ENCODE data around the gene MAP4K1. TPM values are rescaled to one million over a fixed set of nuclear protein-coding genes. Genes with fewer than 3 reads are reported as not detected.
A peak's percentile ranks its signal among the peaks of the same experiment; 100 is the strongest.

The MAP4K1 gene
- total and polyA plus RNA-seq, 2 of the 13 experiments (the other 11 are each of a cell fraction or from before 2014, with no cell fraction given): 0.24 to 0.89 TPM

DNA sequence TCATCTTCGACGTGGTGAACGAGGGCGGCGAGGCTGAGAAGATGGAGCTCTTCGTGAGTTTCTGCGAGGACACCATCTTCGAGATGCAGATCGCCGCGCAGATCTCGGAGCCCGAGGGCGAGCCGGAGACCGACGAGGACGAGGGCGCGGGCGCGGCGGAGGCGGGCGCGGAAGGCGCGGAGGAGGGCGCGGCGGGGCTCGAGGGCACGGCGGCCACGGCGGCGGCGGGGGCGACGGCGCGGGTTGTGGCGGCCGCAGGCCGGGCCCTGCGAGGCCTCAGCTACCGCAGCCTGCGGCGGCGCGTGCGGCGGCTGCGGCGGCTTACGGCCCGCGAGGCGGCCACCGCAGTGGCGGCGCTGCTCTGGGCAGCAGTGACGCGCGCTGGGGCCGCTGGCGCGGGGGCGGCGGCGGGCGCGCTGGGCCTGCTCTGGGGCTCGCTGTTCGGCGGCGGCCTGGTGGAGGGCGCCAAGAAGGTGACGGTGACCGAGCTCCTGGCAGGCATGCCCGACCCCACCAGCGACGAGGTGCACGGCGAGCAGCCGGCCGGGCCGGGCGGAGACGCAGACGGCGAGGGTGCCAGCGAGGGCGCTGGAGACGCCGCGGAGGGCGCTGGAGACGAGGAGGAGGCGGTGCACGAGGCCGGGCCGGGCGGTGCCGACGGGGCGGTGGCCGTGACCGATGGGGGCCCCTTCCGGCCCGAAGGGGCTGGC, 52.6 kb downstream of the MAP4K1 start:
- Histone ChIP-seq H3K4me1 (ENCODE audit: insufficient read depth, low read length) (no peaks in the 10 kb centered on the region), H3K9ac (ENCODE audit: insufficient read depth, low read depth, low read length) (no peak overlapping the region), H3K4me3 (replicated peaks in 1 of 3; ENCODE audit: insufficient read depth in 1 of 3, low read depth in 2 of 3, low read length in 3 of 3) (peak overlapping the region in 1 of 3 experiments; percentile 16; a peak in 1 of 6 replicates), H3K27me3 (ENCODE audit: control insufficient read depth in 1 of 2, insufficient read depth in 2 of 2, low read length in 2 of 2) (peaks cover 2 to 6% of the 10 kb centered on the region in 2 experiments; a peak in 1 of 5 replicates), H3K79me2 (ENCODE audit: insufficient read depth, low read length) (no peaks in the 10 kb centered on the region), H3K27ac (ENCODE audit: extremely low read length, insufficient read depth, low read length) (no peak overlapping the region), H4K20me1 (ENCODE audit: insufficient read depth, low read length) (no peaks in the 10 kb centered on the region), H3K4me2 (ENCODE audit: low read depth, low read length) (no peak overlapping the region), H3K36me3 (replicated peaks in 1 of 2; ENCODE audit: control insufficient read depth in 1 of 2, insufficient read depth in 2 of 2, low read length in 2 of 2) (no peaks in the 10 kb centered on the region), H2AFZ (ENCODE audit: low read length) (no peak overlapping the region), H3K9me3 (ENCODE audit: low read length) (no peaks in the 10 kb centered on the region)
- FAIRE-seq (no peak), ATAC-seq (peak; percentile 14; the same call in 1 of the 3 replicates), DNase-seq (ENCODE audit: low spot score) (no peak)
- intact Hi-C loops (cut with micrococcal nuclease; ENCODE audit: unreplicated experiment) (no loop called here), in situ Hi-C loops (cut with HindIII; ENCODE audit: extremely low pct_ligation_motif_present, low pct_unique_long_range_greater_than_20kb) (no loop called here)
- WGBS (ENCODE audit: low lambda C conversion rate): 78% methylated on average over 92 of the region's 111 CpGs
- no TSS peak for BruUV-seq (replicated peaks)
- CTCF ChIA-PET (ENCODE audit: low intra/inter-chr PET ratio, low total read pairs): no interaction called here
- POLR2A ChIA-PET: no interaction called here
- 0 out of 2 replicates have a peak, but pooled peaks have one; percentile 37 for TF ChIP-seq ZFY (CRISPR knock-in tag; IDR thresholded peaks at IDR 0.05)
- TF ChIP-seq ZNF329 (CRISPR knock-in tag; IDR thresholded peaks at IDR 0.05; ENCODE audit: low read depth): no peak
- TF ChIP-seq ZNF777 (CRISPR knock-in tag; IDR thresholded peaks at IDR 0.05): peak; percentile 27; the same call in 1 of the 2 replicates
- TF ChIP-seq ZNF34 (CRISPR knock-in tag; IDR thresholded peaks at IDR 0.05; ENCODE audit: borderline replicate concordance): no peak

DNA sequence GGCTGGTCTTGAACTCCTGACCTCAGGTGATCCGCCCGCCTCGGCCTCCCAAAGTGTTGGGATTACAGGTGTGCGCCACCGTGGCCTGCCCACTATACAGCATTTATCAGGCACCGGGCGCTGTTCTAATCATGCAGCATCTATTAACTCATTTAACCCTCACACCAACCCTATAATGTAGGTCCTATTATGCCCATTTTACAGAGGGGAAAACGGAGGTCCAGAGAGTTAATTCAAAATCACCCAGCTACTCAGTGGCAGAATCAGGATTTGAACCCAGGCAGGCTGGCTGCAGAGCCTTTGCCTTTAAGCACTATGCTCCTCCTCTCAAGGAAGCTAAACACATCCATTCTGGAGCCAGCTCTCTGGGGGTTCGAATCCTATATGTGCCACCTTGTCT, 54.3 kb downstream of the MAP4K1 start:
- TF ChIP-seq ZNF891 (CRISPR knock-in tag; IDR thresholded peaks at IDR 0.05) (no peak), ZNF629 (CRISPR knock-in tag; conservative IDR thresholded peaks at IDR 0.05) (peak; percentile 84), HIVEP1 (CRISPR knock-in tag; IDR thresholded peaks at IDR 0.05) (no peak)
- Histone ChIP-seq H3K9ac (ENCODE audit: insufficient read depth, low read depth, low read length) (no peak overlapping the region), H3K4me2 (ENCODE audit: low read depth, low read length) (no peak overlapping the region), H3K79me2 (ENCODE audit: insufficient read depth, low read length) (no peaks in the 10 kb centered on the region), H4K20me1 (ENCODE audit: insufficient read depth, low read length) (no peaks in the 10 kb centered on the region), H3K27me3 (ENCODE audit: control insufficient read depth in 1 of 2, insufficient read depth in 2 of 2, low read length in 2 of 2) (peaks cover 2 to 6% of the 10 kb centered on the region in 2 experiments; a peak in 1 of 5 replicates), H3K27ac (ENCODE audit: extremely low read length, insufficient read depth, low read length) (no peak overlapping the region), H3K36me3 (replicated peaks in 1 of 2; ENCODE audit: control insufficient read depth in 1 of 2, insufficient read depth in 2 of 2, low read length in 2 of 2) (no peaks in the 10 kb centered on the region), H2AFZ (ENCODE audit: low read length) (no peak overlapping the region), H3K4me3 (replicated peaks in 1 of 3; ENCODE audit: insufficient read depth in 1 of 3, low read depth in 2 of 3, low read length in 3 of 3) (no peak overlapping the region), H3K9me3 (ENCODE audit: low read length) (no peaks in the 10 kb centered on the region), H3K4me1 (ENCODE audit: insufficient read depth, low read length) (no peaks in the 10 kb centered on the region)
- 70% methylated on average over 9 of the region's 9 CpGs for WGBS (ENCODE audit: low lambda C conversion rate)
- ChIA-PET POLR2A (no interaction called here), CTCF (ENCODE audit: low intra/inter-chr PET ratio, low total read pairs) (no interaction called here)
- BruUV-seq (replicated peaks): no TSS peak
- no peak for FAIRE-seq
- intact Hi-C loops (cut with micrococcal nuclease; ENCODE audit: unreplicated experiment): no loop called here
- DNase-seq (ENCODE audit: low spot score): no peak
- in situ Hi-C loops (cut with HindIII; ENCODE audit: extremely low pct_ligation_motif_present, low pct_unique_long_range_greater_than_20kb): no loop called here
- no peak for ATAC-seq

Data from HepG2 (cell line).